ENCODE measurements around the gene SNAP91.

Gene SNAP91

DNA sequence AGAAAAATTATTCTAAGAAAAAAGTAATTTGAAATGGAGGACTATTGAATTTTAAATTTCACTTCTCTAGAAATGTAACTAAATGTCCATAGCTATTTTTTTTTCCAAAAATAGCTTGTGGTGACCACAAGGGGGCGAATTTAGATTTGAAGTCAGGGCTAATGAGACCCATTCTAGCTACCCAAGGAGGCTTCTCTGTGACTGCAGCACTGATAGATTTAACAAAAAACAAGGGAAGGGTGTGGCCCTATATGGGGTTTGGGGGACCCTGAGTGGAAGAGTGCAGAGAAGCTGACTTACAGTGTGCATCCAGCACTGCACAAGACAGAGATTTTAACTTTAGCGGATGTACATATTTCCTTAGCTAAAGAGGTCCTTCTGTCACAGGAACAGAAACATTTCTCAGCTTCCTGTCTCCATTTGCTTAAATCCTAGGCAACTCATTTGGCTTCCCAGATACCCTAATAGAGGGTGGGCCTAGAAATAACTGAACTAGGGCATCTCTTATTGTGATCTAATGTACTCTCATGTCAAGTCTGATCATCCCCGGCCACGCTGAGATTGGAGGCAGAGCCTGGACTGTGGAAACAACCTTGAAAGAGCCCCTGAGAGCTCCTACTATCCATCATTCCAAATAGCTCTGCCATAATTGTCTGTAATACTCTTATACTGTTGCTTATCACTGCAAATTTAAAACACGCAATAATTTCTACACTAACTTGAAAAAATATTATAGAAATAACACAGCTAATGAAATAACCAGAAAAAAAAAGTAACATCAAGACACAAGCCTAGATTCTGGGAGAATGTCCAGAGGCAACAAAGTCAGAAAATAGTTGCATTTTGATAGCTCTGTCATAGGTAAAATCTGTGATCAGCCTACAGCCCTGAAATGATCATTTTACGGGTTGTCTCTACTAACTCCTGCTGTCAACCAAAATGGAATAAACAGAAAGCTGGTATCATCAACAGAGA is 93.6 kb downstream of the SNAP91 start:
- DNase-seq (peak; percentile 7), ATAC-seq (ENCODE audit: insufficient read depth, low read depth) (peak; percentile 63; the same call in 1 of the 3 replicates)
- Histone ChIP-seq H3K27me3 (ENCODE audit: insufficient read depth, low read length, poor library complexity) (no peaks in the 10 kb centered on the region), H3K4me3 (ENCODE audit: low read depth in 1 of 2, low read length in 2 of 2) (no peak overlapping the region), H3K4me2 (ENCODE audit: insufficient read depth, low read length) (no peak overlapping the region), H3K36me3 (ENCODE audit: insufficient read depth, low read length) (no peaks in the 10 kb centered on the region), H3K79me2 (ENCODE audit: insufficient read depth, low read length) (no peaks in the 10 kb centered on the region), H3K9me3 (ENCODE audit: insufficient read depth, low read length, severe bottlenecking) (no peaks in the 10 kb centered on the region), H3K27ac (ENCODE audit: low read length) (no peak overlapping the region), H2AFZ (ENCODE audit: low read depth, low read length) (no peak overlapping the region), H3K9ac (ENCODE audit: low read depth, low read length) (no peak overlapping the region), H3K4me1 (ENCODE audit: insufficient read depth, low read length) (no peaks in the 10 kb centered on the region), H4K20me1 (ENCODE audit: insufficient read depth, low read length) (no peaks in the 10 kb centered on the region)
- no peak for TF ChIP-seq EZH2 (IDR thresholded peaks at IDR 0.05; ENCODE audit: borderline replicate concordance, low read depth, low read length, severe bottlenecking)
- TF ChIP-seq, protein P1, sequence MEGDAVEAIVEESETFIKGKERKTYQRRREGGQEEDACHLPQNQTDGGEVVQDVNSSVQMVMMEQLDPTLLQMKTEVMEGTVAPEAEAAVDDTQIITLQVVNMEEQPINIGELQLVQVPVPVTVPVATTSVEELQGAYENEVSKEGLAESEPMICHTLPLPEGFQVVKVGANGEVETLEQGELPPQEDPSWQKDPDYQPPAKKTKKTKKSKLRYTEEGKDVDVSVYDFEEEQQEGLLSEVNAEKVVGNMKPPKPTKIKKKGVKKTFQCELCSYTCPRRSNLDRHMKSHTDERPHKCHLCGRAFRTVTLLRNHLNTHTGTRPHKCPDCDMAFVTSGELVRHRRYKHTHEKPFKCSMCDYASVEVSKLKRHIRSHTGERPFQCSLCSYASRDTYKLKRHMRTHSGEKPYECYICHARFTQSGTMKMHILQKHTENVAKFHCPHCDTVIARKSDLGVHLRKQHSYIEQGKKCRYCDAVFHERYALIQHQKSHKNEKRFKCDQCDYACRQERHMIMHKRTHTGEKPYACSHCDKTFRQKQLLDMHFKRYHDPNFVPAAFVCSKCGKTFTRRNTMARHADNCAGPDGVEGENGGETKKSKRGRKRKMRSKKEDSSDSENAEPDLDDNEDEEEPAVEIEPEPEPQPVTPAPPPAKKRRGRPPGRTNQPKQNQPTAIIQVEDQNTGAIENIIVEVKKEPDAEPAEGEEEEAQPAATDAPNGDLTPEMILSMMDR (IDR thresholded peaks at IDR 0.05; ENCODE audit: borderline replicate concordance, extremely low read depth, low read length, poor library complexity, severe bottlenecking) = peak; percentile 64

DNA sequence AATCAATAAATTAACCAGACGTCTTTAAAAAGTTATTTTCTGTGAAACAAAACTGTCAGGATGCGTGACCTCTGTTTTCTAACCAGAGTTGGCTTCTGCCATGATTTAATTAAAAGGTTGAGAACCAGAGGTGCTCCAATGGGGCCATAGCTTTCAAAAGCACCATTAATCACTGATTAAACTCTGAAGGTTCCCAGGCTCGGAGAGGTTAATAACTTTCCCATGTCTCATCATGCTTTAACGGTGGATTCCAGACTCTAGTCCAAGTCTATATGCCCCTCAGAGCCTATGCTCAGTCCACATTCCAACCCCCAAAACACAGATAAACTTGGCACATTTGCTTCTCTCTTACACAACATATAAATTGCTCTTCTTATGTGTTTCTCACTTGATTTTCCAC is 95.5 kb downstream of the SNAP91 start:
- ATAC-seq (ENCODE audit: insufficient read depth, low read depth) (no peak), DNase-seq (no peak)
- no peak overlapping the region for H3K9ac ChIP-seq (ENCODE audit: low read depth, low read length)
- no peaks in the 10 kb centered on the region for H3K27me3 ChIP-seq (ENCODE audit: insufficient read depth, low read length, poor library complexity)
- no peak overlapping the region for H2AFZ ChIP-seq (ENCODE audit: low read depth, low read length)
- H3K4me2 ChIP-seq (ENCODE audit: insufficient read depth, low read length) = no peak overlapping the region
- H3K4me1 ChIP-seq (ENCODE audit: insufficient read depth, low read length) = no peaks in the 10 kb centered on the region
- no peaks in the 10 kb centered on the region for H3K79me2 ChIP-seq (ENCODE audit: insufficient read depth, low read length)
- no peak overlapping the region for H3K4me3 ChIP-seq (ENCODE audit: low read depth in 1 of 2, low read length in 2 of 2)
- H3K27ac ChIP-seq (ENCODE audit: low read length) = no peak overlapping the region
- no peaks in the 10 kb centered on the region for H3K9me3 ChIP-seq (ENCODE audit: insufficient read depth, low read length, severe bottlenecking)
- TF ChIP-seq, protein P1 (IDR thresholded peaks at IDR 0.05; ENCODE audit: borderline replicate concordance, extremely low read depth, low read length, poor library complexity, severe bottlenecking) = no peak
- no peak for TF ChIP-seq EZH2 (IDR thresholded peaks at IDR 0.05; ENCODE audit: borderline replicate concordance, low read depth, low read length, severe bottlenecking)
- H4K20me1 ChIP-seq (ENCODE audit: insufficient read depth, low read length) = no peaks in the 10 kb centered on the region
- H3K36me3 ChIP-seq (ENCODE audit: insufficient read depth, low read length) = no peaks in the 10 kb centered on the region

DNA sequence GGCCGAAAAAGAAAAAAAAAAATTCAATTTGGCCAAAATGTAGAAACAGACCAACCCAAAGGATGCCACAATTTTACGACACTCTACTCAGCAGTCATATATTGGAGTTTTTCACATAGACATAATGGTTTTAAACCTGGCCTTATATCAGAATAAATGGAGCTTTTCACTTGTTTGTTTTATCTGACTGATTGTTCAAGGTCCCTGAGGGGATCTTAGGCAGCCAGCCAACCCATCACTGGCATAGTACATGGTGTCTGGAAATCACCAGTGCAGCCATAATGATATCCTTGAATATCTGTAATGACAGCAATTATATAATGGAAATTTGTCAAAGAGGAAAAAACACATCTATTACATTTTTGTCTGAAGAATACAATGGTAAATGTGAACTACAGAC is 99.7 kb downstream of the SNAP91 start:
- ATAC-seq (ENCODE audit: insufficient read depth, low read depth) = no peak
- Histone ChIP-seq H3K79me2 (ENCODE audit: insufficient read depth, low read length) (no peaks in the 10 kb centered on the region), H3K9me3 (ENCODE audit: insufficient read depth, low read length, severe bottlenecking) (no peaks in the 10 kb centered on the region), H3K4me2 (ENCODE audit: insufficient read depth, low read length) (no peak overlapping the region), H4K20me1 (ENCODE audit: insufficient read depth, low read length) (no peaks in the 10 kb centered on the region), H3K9ac (ENCODE audit: low read depth, low read length) (no peak overlapping the region), H2AFZ (ENCODE audit: low read depth, low read length) (no peak overlapping the region), H3K27me3 (ENCODE audit: insufficient read depth, low read length, poor library complexity) (no peaks in the 10 kb centered on the region), H3K4me1 (ENCODE audit: insufficient read depth, low read length) (no peaks in the 10 kb centered on the region), H3K36me3 (ENCODE audit: insufficient read depth, low read length) (no peaks in the 10 kb centered on the region), H3K4me3 (ENCODE audit: low read depth in 1 of 2, low read length in 2 of 2) (no peak overlapping the region), H3K27ac (ENCODE audit: low read length) (no peak overlapping the region)
- no peak for DNase-seq
- no peak for TF ChIP-seq EZH2 (IDR thresholded peaks at IDR 0.05; ENCODE audit: borderline replicate concordance, low read depth, low read length, severe bottlenecking)
- TF ChIP-seq, protein P1 (IDR thresholded peaks at IDR 0.05; ENCODE audit: borderline replicate concordance, extremely low read depth, low read length, poor library complexity, severe bottlenecking) = no peak
